Immature natural killer cell (primary cell): ENCODE measurements around the gene IMP4. TPM values are rescaled to one million over a fixed set of nuclear protein-coding genes. Genes with fewer than 3 reads are reported as not detected.

Experiments used
- DNase-seq, 3 donors: peaks; one replicate each; pipeline ENCODE4 v3.0.0; 2022; ENCODE audit warnings: mixed read lengths in 1 of 3
- H3K27ac Mint-ChIP-seq, 6 donors: one replicate each; pipeline ENCODE4 v1.8.0; 2020; ENCODE audit warnings: mixed read lengths in 6 of 6, mild to moderate bottlenecking in 5 of 6, inconsistent platforms in 4 of 6, moderate library complexity in 3 of 6
- H3K27me3 Mint-ChIP-seq, 3 donors: one replicate each; pipeline ENCODE4 v1.8.0; 2020 to 2021; ENCODE audit warnings: low read depth in 3 of 3, mild to moderate bottlenecking in 3 of 3, mixed read lengths in 3 of 3, moderate library complexity in 3 of 3, inconsistent platforms in 1 of 3
- H3K36me3 Mint-ChIP-seq, 3 donors: one replicate each; pipeline ENCODE4 v1.8.0; 2020; ENCODE audit warnings: mixed read lengths in 3 of 3, inconsistent platforms in 2 of 3, mild to moderate bottlenecking in 2 of 3
- H3K4me1 Mint-ChIP-seq, 2 donors: one replicate each; pipeline ENCODE4 v1.8.0; 2020; ENCODE audit warnings: inconsistent platforms in 2 of 2, mild to moderate bottlenecking in 2 of 2, mixed read lengths in 2 of 2, moderate library complexity in 1 of 2
- H3K4me3 Mint-ChIP-seq, 5 donors: one replicate each; pipeline ENCODE4 v1.8.0; 2020; ENCODE audit warnings: mild to moderate bottlenecking in 5 of 5, mixed read lengths in 5 of 5, inconsistent platforms in 3 of 5, moderate library complexity in 3 of 5
- H3K9me3 Mint-ChIP-seq, 6 donors: one replicate each; pipeline ENCODE4 v1.8.0; 2020; ENCODE audit warnings: mild to moderate bottlenecking in 6 of 6, mixed read lengths in 6 of 6, inconsistent platforms in 4 of 6, moderate library complexity in 3 of 6
- polyA plus RNA-seq, 3 donors: library from polyadenylated mRNA; unstranded; fragments of 300-500 nt; fragmentation: Illumina TruSeq; gene quantifications; one replicate each; pipeline ENCODE4 v1.2.3, GENCODE V29; 2021

IMP4 gene
- polyA plus RNA-seq, 3 donors from 2014 or later = 45.3 to 103 (median 84.7) TPM

DNA sequence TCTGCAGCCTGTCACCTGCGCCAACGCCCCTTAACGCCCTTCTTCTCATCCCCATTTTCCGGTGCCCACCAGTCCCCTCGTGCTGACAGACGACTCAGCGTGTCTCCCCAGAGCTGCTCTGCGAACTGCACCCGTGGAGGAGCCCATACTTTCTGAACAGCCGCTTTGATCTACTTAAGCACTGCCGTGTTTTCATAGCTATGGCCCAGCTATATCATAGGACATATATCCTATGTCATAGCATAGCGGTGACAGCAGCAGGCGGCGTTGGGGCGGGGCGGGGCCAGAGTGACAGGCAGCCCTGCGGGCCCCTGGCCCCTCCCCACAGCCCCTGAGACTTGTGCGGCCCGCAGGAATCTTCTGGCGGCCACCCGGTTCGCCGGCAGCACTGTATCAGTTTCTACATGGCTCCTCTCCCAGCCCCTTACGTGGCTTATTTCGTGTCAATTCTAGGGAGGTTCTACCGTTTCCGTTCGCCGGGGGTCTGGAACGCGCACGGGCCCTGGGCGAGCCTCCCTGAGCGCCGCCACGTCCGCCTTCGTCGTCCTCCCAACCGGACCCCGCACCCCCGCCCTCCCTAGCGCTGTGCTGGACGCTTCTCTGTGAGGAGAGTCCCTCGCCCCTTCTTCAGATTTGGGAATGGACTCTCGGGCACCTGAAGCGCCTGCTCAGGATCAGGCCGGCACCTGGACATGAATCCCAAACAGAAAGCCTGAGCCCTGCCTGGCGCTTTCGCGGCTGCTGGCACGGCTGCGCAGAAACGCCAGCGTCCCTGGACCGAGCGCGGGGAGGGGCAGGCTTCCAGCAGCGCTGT lies 48.6 kb downstream of the IMP4 start:
- peak; percentile 56 to 64 (median 61) for DNase-seq
- Mint-ChIP-seq H3K4me3 (peak overlapping the region; percentile 79 to 98 (median 93)), H3K4me1 (peaks cover 23 to 44% of the 10 kb centered on the region in 2 donors), H3K36me3 (peaks cover 4 to 16% (median 6%) of the 10 kb centered on the region in 3 donors), H3K9me3 (peaks cover 0 to 2% (median 0%) of the 10 kb centered on the region in 6 donors), H3K27ac (peak overlapping the region; percentile 79 to 98 (median 88)), H3K27me3 (peaks cover 0 to 3% (median 2%) of the 10 kb centered on the region in 3 donors)

DNA sequence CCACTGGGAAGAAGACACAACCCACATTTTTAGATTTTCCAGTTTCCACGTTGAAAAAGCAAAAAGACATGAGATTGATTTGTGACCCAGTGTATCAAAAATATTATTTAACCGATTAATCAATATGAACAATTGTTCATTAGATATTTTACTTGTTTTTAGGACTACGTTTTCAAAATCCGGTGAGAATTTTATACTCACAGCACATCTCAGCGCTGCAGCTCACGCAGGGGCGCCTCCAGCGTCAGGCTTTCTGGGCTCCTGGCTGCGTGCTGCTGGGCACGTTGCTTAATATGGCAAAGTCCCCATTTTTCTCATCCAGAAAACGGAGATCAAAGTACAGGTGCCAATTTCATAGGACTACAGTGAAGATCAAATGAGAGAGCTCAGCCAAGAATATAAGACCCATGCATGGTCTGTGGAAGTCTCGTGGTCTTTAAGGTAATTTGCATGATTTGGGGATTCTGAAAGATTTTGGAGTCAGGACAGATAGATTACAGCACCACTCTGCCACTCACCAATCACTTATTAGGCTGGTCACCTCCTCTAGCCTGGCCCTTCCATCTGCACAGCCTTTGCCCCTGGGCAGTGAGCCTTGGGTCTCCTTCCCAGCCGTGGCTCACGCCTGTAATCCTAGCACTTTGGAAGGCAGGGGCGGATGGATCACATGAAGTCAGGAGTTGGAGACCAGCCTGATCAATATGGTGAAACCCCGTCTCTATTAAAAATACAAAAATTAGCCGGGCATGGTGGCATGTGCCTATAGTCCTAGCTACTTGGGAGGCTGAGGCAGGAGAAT lies 49.4 kb downstream of the IMP4 start:
- peaks cover 0 to 3% (median 2%) of the 10 kb centered on the region in 3 donors for H3K27me3 Mint-ChIP-seq
- no peak for DNase-seq

DNA sequence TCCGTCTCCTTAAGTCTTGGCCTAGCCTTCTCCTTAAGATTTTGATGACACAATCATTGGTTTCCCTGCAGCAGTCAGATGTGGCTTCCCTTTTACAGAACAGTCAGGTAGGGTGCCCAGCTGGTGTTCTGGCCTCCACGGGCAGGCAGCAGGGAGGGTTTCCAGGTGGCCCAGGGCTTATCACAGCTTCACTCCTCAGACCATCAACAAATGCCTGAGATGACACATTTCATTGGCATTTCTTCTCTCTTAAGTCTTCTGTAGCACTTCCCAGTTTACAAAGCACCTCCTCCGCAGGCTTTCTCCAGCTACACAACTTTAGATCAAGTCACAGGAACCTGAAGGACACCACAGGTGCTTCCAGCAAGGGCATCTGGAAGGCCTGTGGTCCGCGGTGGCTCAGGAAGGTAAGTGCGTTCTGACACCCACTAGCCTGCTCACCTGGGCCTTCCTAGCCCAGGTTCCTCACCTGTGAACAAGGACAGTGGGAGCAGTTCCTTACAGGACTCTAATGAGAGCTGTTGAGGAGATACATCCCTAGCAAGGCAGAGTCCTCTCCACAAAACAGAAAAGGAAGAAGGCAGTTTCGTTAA lies 50.7 kb downstream of the IMP4 start:
- peaks cover 4 to 14% (median 6%) of the 10 kb centered on the region in 3 donors for H3K36me3 Mint-ChIP-seq
- H3K4me3 Mint-ChIP-seq = peak overlapping the region in 3 of 5 donors; percentile 21 to 38 (median 27)

More for the DNA sequence above, 49.4 kb downstream of the IMP4 start:
- Mint-ChIP-seq H3K9me3 (peaks cover 0 to 2% (median 0%) of the 10 kb centered on the region in 6 donors), H3K4me3 (peak overlapping the region; percentile 79 to 98 (median 93)), H3K4me1 (peaks cover 23 to 38% of the 10 kb centered on the region in 2 donors), H3K36me3 (peaks cover 4 to 14% (median 6%) of the 10 kb centered on the region in 3 donors), H3K27ac (peak overlapping the region in 5 of 6 donors; percentile 0 to 86 (median 35))

More for the DNA sequence above, 50.7 kb downstream of the IMP4 start:
- peaks cover 0 to 2% (median 0%) of the 10 kb centered on the region in 6 donors for H3K9me3 Mint-ChIP-seq
- H3K4me1 Mint-ChIP-seq = peaks cover 23 to 34% of the 10 kb centered on the region in 2 donors
- no peak for DNase-seq
- H3K27ac Mint-ChIP-seq = no peak overlapping the region
- peaks cover 2 to 3% (median 2%) of the 10 kb centered on the region in 3 donors for H3K27me3 Mint-ChIP-seq

Other genes starting within 250 kb of the IMP4 start
- not detected for gene POTEF, start 213.7 kb upstream of the IMP4 start, polyA plus RNA-seq
- gene CCDC74B, start 197.8 kb upstream of the IMP4 start, polyA plus RNA-seq = under 1 TPM in 1 of 3 donors, not detected in 2; 0.36 TPM
- 10 to 100 TPM; 15.6 to 39.6 (median 21.2) TPM for gene SMPD4, start 161.3 kb upstream of the IMP4 start, polyA plus RNA-seq
- gene MZT2B, start 160.6 kb upstream of the IMP4 start, polyA plus RNA-seq = 100 to 1,000 TPM; 183 to 199 (median 189) TPM
- not detected for gene TUBA3E, start 144.5 kb upstream of the IMP4 start, polyA plus RNA-seq
- gene PTPN18, start 13.2 kb downstream of the IMP4 start, polyA plus RNA-seq = 100 to 1,000 TPM in 1 of 3 donors, 10 to 100 TPM in 2; 89.4 to 190 (median 91.1) TPM
- gene POTEI, start 166.4 kb downstream of the IMP4 start, polyA plus RNA-seq = not detected
- not detected for gene CFC1B, start 178.3 kb downstream of the IMP4 start, polyA plus RNA-seq